Activated B cell treated with CpG ODN at 0.5 μM for 24 hours (primary cell): ENCODE measurements around the gene ANKMY1. TPM values are rescaled to one million over a fixed set of nuclear protein-coding genes. Genes with fewer than 3 reads are reported as not detected.

Source experiments
- ATAC-seq: fragments of 200-7000 bp; cut with Tn5 transposase; one replicate; pipeline ENCODE4 v1.10.0; 2021; ENCODE audit warnings: low read depth, mild to moderate bottlenecking, moderate library complexity
- CTCF ChIA-PET: fragments of 350-600 bp; sonication (Branson Sonifier 250); formaldehyde crosslinking; loops from one replicate; lab custom pipeline; 2021; ENCODE audit warnings: antibody characterized with exemption; lab: Charles Lee
- POLR2A ChIA-PET: fragments of 350-600 bp; sonication (Branson Sonifier 250); formaldehyde crosslinking; loops from one replicate; lab custom pipeline; 2021; ENCODE audit warnings: antibody characterized with exemption; lab: Charles Lee
- DNase-seq: peaks from one replicate; pipeline ENCODE4 v3.0.0; 2022
- H3K27ac Mint-ChIP-seq: one replicate; pipeline ENCODE4 v1.8.0; 2020; ENCODE audit warnings: mixed read lengths
- H3K27me3 Mint-ChIP-seq: one replicate; pipeline ENCODE4 v1.8.0; 2021; ENCODE audit warnings: mixed read lengths
- H3K36me3 Mint-ChIP-seq: one replicate; pipeline ENCODE4 v1.8.0; 2021; ENCODE audit warnings: low read depth, mixed read lengths
- H3K4me1 Mint-ChIP-seq: one replicate; pipeline ENCODE4 v1.8.0; 2021; ENCODE audit warnings: mixed read lengths
- H3K4me3 Mint-ChIP-seq: one replicate; pipeline ENCODE4 v1.8.0; 2020; ENCODE audit warnings: mild to moderate bottlenecking, mixed read lengths
- H3K9me3 Mint-ChIP-seq: one replicate; pipeline ENCODE4 v1.8.0; 2020; ENCODE audit warnings: mixed read lengths
- CTCF ChIP-seq: fragments of 200-600 bp; IDR thresholded peaks from one replicate; pipeline ENCODE4 v1.8.0; 2022; ENCODE audit warnings: antibody characterized with exemption, mild to moderate bottlenecking
- intact Hi-C: fragments of 100-400 bp; cut with micrococcal nuclease; formaldehyde crosslinking; loops from one replicate; pipeline ENCODE4 v1.15.1; 2024
- total RNA-seq: library from RNA; stranded (reverse); gene quantifications from 2 replicates; pipeline ENCODE4 v1.2.3, GENCODE V29; 2022

The ANKMY1 gene
- total RNA-seq, 1 donor from 2014 or later: 40.4 TPM

GRCh38 chr2:240593703-240594451 is 36.1 kb upstream of the ANKMY1 start:
- DNase-seq (no peak), ATAC-seq (no peak)
- H3K9me3 Mint-ChIP-seq: no peaks in the 10 kb centered on the region
- POLR2A ChIA-PET: no interaction called here
- H3K4me1 Mint-ChIP-seq: peaks cover 3% of the 10 kb centered on the region
- peaks cover 42% of the 10 kb centered on the region for H3K36me3 Mint-ChIP-seq
- intact Hi-C loops: no loop called here
- TF ChIP-seq CTCF: no peak
- CTCF ChIA-PET: no interaction called here
- H3K27ac Mint-ChIP-seq: no peak overlapping the region
- no peaks in the 10 kb centered on the region for H3K27me3 Mint-ChIP-seq
- H3K4me3 Mint-ChIP-seq: no peak overlapping the region

GRCh38 chr2:240593026-240593702 is 35.4 kb upstream of the ANKMY1 start:
- H3K4me3 Mint-ChIP-seq: no peak overlapping the region
- CTCF ChIA-PET: no interaction called here
- no peaks in the 10 kb centered on the region for H3K9me3 Mint-ChIP-seq

GRCh38 chr2:240591784-240592183 is 34.0 kb upstream of the ANKMY1 start:
- peaks cover 43% of the 10 kb centered on the region for H3K36me3 Mint-ChIP-seq

More at GRCh38 chr2:240593026-240593702, 35.4 kb upstream of the ANKMY1 start:
- POLR2A ChIA-PET: no interaction called here
- Mint-ChIP-seq H3K36me3 (peaks cover 43% of the 10 kb centered on the region), H3K4me1 (peaks cover 11% of the 10 kb centered on the region), H3K27ac (no peak overlapping the region), H3K27me3 (no peaks in the 10 kb centered on the region)
- intact Hi-C loops: no loop called here
- ATAC-seq (no peak), DNase-seq (no peak)
- no peak for TF ChIP-seq CTCF

GRCh38 chr2:240591226-240591625 is 33.4 kb upstream of the ANKMY1 start:
- H3K4me1 Mint-ChIP-seq: peaks cover 22% of the 10 kb centered on the region
- no peaks in the 10 kb centered on the region for H3K27me3 Mint-ChIP-seq
- H3K36me3 Mint-ChIP-seq: peaks cover 42% of the 10 kb centered on the region

More at GRCh38 chr2:240591784-240592183, 34.0 kb upstream of the ANKMY1 start:
- DNase-seq: no peak
- Mint-ChIP-seq H3K9me3 (no peaks in the 10 kb centered on the region), H3K4me3 (no peak overlapping the region), H3K4me1 (peaks cover 22% of the 10 kb centered on the region), H3K27me3 (no peaks in the 10 kb centered on the region), H3K27ac (no peak overlapping the region)
- ATAC-seq: no peak
- intact Hi-C loops: no loop called here
- POLR2A ChIA-PET: no interaction called here
- CTCF ChIA-PET: no interaction called here
- no peak for TF ChIP-seq CTCF

More at GRCh38 chr2:240591226-240591625, 33.4 kb upstream of the ANKMY1 start:
- TF ChIP-seq CTCF: no peak
- Mint-ChIP-seq H3K27ac (no peak overlapping the region), H3K4me3 (no peak overlapping the region), H3K9me3 (no peaks in the 10 kb centered on the region)
- POLR2A ChIA-PET: no interaction called here
- DNase-seq (no peak), ATAC-seq (no peak)
- CTCF ChIA-PET: no interaction called here
- intact Hi-C loops: no loop called here
